DOHH2 (cell line): ENCODE measurements around the gene PDSS1.

ENCODE experiments used
- CTCF ChIP-seq: fragments of 200-600 bp; sonication (generic); IDR thresholded peaks from one replicate; pipeline ENCODE4 v1.5.1; 2014; ENCODE audit warnings: antibody characterized with exemption, mild to moderate bottlenecking, low read depth, low read length; ENCODE audit not compliant: poor library complexity, severe bottlenecking
- EZH2phosphoT487 ChIP-seq: fragments of 200-600 bp; sonication (generic); IDR thresholded peaks from 2 replicates; pipeline ENCODE4 v1.6.1; 2017; ENCODE audit warnings: borderline replicate concordance, mild to moderate bottlenecking, antibody characterized with exemption, low read length, moderate library complexity, mixed read lengths

- no peak for TF ChIP-seq CTCF
- TF ChIP-seq EZH2phosphoT487 = no peak
These were observed 29.5 kb downstream of the PDSS1 start for GRCh38 chr10:26727005-26727404.
